ENCODE measurements around the gene LRRC9. TPM values are rescaled to one million over a fixed set of nuclear protein-coding genes. Genes with fewer than 3 reads are reported as not detected.
A peak's percentile ranks its signal among the peaks of the same experiment; 100 is the strongest.

Gene LRRC9
- total RNA-seq, 1 experiment from 2014 or later = not detected

DNA sequence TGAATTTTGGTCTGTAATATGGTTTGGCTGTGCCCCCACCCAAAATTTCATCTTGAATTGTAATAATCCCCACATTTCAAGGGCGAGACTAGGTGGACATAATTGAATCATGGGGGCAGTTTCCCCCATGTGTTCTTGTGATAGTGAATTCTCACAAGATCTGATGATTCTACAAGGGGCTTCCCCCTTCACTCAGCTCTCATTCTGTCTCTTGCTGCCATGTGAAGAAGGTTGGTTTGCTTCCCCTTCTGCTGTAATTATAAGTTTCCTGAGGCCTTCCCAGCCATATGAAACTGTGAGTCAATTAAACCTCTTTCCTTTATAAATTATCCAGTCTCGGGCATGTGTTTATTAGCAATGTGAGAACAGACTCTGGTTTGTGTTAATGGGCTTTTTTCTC lies 5.9 kb downstream of the LRRC9 start:
- Histone ChIP-seq H3K4me3 (ENCODE audit: low read length) (no peak overlapping the region), H3K9ac (ENCODE audit: low read length) (no peak overlapping the region), H3K9me3 (ENCODE audit: low read length) (no peaks in the 10 kb centered on the region), H3K27me3 (ENCODE audit: low read length) (peaks cover 46% of the 10 kb centered on the region), H3K79me2 (ENCODE audit: low read length) (no peaks in the 10 kb centered on the region), H3K27ac (ENCODE audit: low read length) (no peak overlapping the region), H3K9me2 (replicated peaks; ENCODE audit: low read length) (no peaks in the 10 kb centered on the region), H3F3A (ENCODE audit: low read length, unreplicated experiment) (no peaks in the 10 kb centered on the region), H4K20me1 (ENCODE audit: low read length) (no peaks in the 10 kb centered on the region), H2AFZ (ENCODE audit: low read length) (no peak overlapping the region), H3K4me2 (ENCODE audit: low read length) (no peak overlapping the region), H3K4me1 (ENCODE audit: insufficient read depth, low read length) (0 out of 2 replicates have a peak, but pooled peaks cover 4% of the 10 kb centered on the region), H3K36me3 (ENCODE audit: low read depth, low read length) (no peaks in the 10 kb centered on the region)
- POLR2A ChIA-PET (ENCODE audit: unreplicated experiment) = no interaction called here
- DNase-seq = no peak
- no TSS peak for BruUV-seq (replicated peaks)
- intact Hi-C loops (cut with micrococcal nuclease) = no loop called here
- TF ChIP-seq EZH2phosphoT487 (IDR thresholded peaks at IDR 0.05; ENCODE audit: borderline replicate concordance, low read length) = no peak
- TF ChIP-seq, protein P1, sequence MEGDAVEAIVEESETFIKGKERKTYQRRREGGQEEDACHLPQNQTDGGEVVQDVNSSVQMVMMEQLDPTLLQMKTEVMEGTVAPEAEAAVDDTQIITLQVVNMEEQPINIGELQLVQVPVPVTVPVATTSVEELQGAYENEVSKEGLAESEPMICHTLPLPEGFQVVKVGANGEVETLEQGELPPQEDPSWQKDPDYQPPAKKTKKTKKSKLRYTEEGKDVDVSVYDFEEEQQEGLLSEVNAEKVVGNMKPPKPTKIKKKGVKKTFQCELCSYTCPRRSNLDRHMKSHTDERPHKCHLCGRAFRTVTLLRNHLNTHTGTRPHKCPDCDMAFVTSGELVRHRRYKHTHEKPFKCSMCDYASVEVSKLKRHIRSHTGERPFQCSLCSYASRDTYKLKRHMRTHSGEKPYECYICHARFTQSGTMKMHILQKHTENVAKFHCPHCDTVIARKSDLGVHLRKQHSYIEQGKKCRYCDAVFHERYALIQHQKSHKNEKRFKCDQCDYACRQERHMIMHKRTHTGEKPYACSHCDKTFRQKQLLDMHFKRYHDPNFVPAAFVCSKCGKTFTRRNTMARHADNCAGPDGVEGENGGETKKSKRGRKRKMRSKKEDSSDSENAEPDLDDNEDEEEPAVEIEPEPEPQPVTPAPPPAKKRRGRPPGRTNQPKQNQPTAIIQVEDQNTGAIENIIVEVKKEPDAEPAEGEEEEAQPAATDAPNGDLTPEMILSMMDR (conservative IDR thresholded peaks at IDR 0.05; ENCODE audit: low read depth, low read length) = no peak
- no peak for TF ChIP-seq EZH2 (IDR thresholded peaks at IDR 0.05; ENCODE audit: low read length, unreplicated experiment)
- ATAC-seq = no peak
- CTCF ChIA-PET = no interaction called here

DNA sequence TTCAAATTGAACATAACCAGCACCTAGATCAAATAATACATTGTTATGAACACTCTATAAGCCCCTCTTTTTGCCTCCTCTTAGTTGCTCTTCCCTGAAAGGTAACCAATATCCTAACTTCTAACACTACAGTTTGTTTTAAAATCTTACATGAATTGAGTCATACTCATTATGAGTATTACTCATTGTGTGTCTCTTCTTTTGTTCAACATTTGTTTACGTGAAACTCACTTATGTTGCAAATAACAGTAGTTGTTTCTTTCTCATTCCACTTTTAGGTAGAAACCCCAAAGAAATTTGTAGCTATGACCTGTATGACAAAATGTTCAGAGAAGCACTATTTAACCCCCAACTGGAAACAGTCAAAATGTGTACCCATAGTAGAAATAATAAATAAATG lies 6.6 kb downstream of the LRRC9 start:
- no TSS peak for BruUV-seq (replicated peaks)

DNA sequence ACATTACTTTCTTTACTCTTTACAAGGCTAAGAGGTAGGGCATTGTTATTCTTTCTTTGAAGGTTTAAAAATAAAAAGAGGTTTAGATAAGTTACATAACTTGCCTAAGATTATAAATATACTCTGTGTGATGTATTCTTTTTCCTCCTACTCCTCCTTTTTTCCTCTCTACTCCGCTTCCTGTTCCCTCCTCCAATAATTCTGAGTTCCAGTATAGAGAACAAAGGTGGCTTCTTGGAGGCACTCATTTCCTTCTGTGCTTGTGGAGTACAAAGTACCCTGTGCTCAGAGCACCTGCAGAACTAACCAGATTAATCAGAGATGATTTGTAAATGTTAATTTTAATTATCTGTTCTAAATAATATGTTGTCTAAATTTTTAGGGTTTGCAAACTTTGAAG lies 11.3 kb downstream of the LRRC9 start:
- Histone ChIP-seq H3K4me1 (ENCODE audit: insufficient read depth, low read length) (0 out of 2 replicates have a peak, but pooled peaks cover 4% of the 10 kb centered on the region), H3K4me2 (ENCODE audit: low read length) (no peak overlapping the region), H3K9me3 (ENCODE audit: low read length) (no peaks in the 10 kb centered on the region), H3K9ac (ENCODE audit: low read length) (no peak overlapping the region), H3F3A (ENCODE audit: low read length, unreplicated experiment) (no peaks in the 10 kb centered on the region), H3K9me2 (replicated peaks; ENCODE audit: low read length) (no peaks in the 10 kb centered on the region), H3K4me3 (ENCODE audit: low read length) (no peak overlapping the region), H4K20me1 (ENCODE audit: low read length) (no peaks in the 10 kb centered on the region), H3K27me3 (ENCODE audit: low read length) (peaks cover 45% of the 10 kb centered on the region), H3K36me3 (ENCODE audit: low read depth, low read length) (no peaks in the 10 kb centered on the region), H2AFZ (ENCODE audit: low read length) (no peak overlapping the region), H3K27ac (ENCODE audit: low read length) (no peak overlapping the region), H3K79me2 (ENCODE audit: low read length) (no peaks in the 10 kb centered on the region)
- intact Hi-C loops (cut with micrococcal nuclease) = no loop called here
- POLR2A ChIA-PET (ENCODE audit: unreplicated experiment) = no interaction called here
- no peak for TF ChIP-seq EZH2phosphoT487 (IDR thresholded peaks at IDR 0.05; ENCODE audit: borderline replicate concordance, low read length)
- no peak for TF ChIP-seq EZH2 (IDR thresholded peaks at IDR 0.05; ENCODE audit: low read length, unreplicated experiment)
- TF ChIP-seq, protein P1 (conservative IDR thresholded peaks at IDR 0.05; ENCODE audit: low read depth, low read length) = no peak
- no TSS peak for BruUV-seq (replicated peaks)
- DNase-seq = no peak
- CTCF ChIA-PET = no interaction called here
- no peak for ATAC-seq

More for the DNA sequence above, 6.6 kb downstream of the LRRC9 start:
- Histone ChIP-seq H3K9me3 (ENCODE audit: low read length) (no peaks in the 10 kb centered on the region), H3K27me3 (ENCODE audit: low read length) (peaks cover 39% of the 10 kb centered on the region), H2AFZ (ENCODE audit: low read length) (no peak overlapping the region), H3K9ac (ENCODE audit: low read length) (no peak overlapping the region), H3K27ac (ENCODE audit: low read length) (no peak overlapping the region), H3K9me2 (replicated peaks; ENCODE audit: low read length) (no peaks in the 10 kb centered on the region), H3K79me2 (ENCODE audit: low read length) (no peaks in the 10 kb centered on the region), H3K4me1 (ENCODE audit: insufficient read depth, low read length) (0 out of 2 replicates have a peak, but pooled peaks cover 4% of the 10 kb centered on the region), H4K20me1 (ENCODE audit: low read length) (no peaks in the 10 kb centered on the region), H3K4me3 (ENCODE audit: low read length) (no peak overlapping the region), H3K36me3 (ENCODE audit: low read depth, low read length) (no peaks in the 10 kb centered on the region), H3K4me2 (ENCODE audit: low read length) (no peak overlapping the region), H3F3A (ENCODE audit: low read length, unreplicated experiment) (no peaks in the 10 kb centered on the region)
- POLR2A ChIA-PET (ENCODE audit: unreplicated experiment) = no interaction called here
- no peak for TF ChIP-seq EZH2 (IDR thresholded peaks at IDR 0.05; ENCODE audit: low read length, unreplicated experiment)
- TF ChIP-seq, protein P1 (conservative IDR thresholded peaks at IDR 0.05; ENCODE audit: low read depth, low read length) = no peak
- peak; percentile 75 for ATAC-seq
- DNase-seq = peak; percentile 42
- CTCF ChIA-PET = no interaction called here
- intact Hi-C loops (cut with micrococcal nuclease) = no loop called here

Data from PC-3 (cell line).